HepG2 (cell line): ENCODE results near the gene SUCLG2. TPM values are rescaled to one million over a fixed set of nuclear protein-coding genes. Genes with fewer than 3 reads are reported as not detected.

ENCODE experiments used
- ELF3 ChIP-seq: IDR thresholded peaks from 2 replicates; pipeline ENCODE4 v1.6.1; 2016; ENCODE audit warnings: missing genetic modification reagents, missing compliant biosample characterization
- KIAA2018 ChIP-seq: sonication (generic); formaldehyde crosslinking; IDR thresholded peaks from 2 replicates; pipeline ENCODE4 v1.5.0; 2020; ENCODE audit warnings: mild to moderate bottlenecking, missing genetic modification reagents, borderline replicate concordance
- KLF6 ChIP-seq: IDR thresholded peaks from 2 replicates; pipeline ENCODE4 v1.8.0; 2016; ENCODE audit warnings: missing biosample characterization, missing genetic modification reagents
- MATR3 ChIP-seq: sonication (generic); formaldehyde crosslinking; IDR thresholded peaks from 2 replicates; pipeline ENCODE4 v1.4.0; 2020; ENCODE audit warnings: missing genetic modification reagents
- MYNN ChIP-seq: sonication (generic); formaldehyde crosslinking; IDR thresholded peaks from 2 replicates; pipeline ENCODE4 v1.4.0; 2020; ENCODE audit warnings: mild to moderate bottlenecking, low read depth, missing genetic modification reagents
- SP2 ChIP-seq: sonication (generic); formaldehyde crosslinking; IDR thresholded peaks from 2 replicates; pipeline ENCODE4 v1.5.1; 2020; ENCODE audit warnings: mild to moderate bottlenecking, missing genetic modification reagents
- USF2 ChIP-seq, 2 experiments: sonication (generic) in 1 of 2; formaldehyde crosslinking in 1 of 2; IDR thresholded peaks; 2 replicates each; pipeline versions ENCODE4 v1.5.1 to v1.6.1; 2011 to 2020; ENCODE audit warnings: borderline replicate concordance in 1 of 2, low read depth in 1 of 2, low read length in 1 of 2, mild to moderate bottlenecking in 1 of 2, missing genetic modification reagents in 1 of 2, moderate library complexity in 1 of 2
- ZFP36L1 ChIP-seq: sonication (generic); formaldehyde crosslinking; IDR thresholded peaks from 2 replicates; pipeline ENCODE4 v1.8.0; 2022; ENCODE audit warnings: mild to moderate bottlenecking, missing genetic modification reagents, moderate library complexity
- ZNF18 ChIP-seq: sonication (generic); formaldehyde crosslinking; IDR thresholded peaks from 2 replicates; pipeline ENCODE4 v1.8.0; 2022; ENCODE audit warnings: mild to moderate bottlenecking, missing genetic modification reagents; ENCODE audit not compliant: insufficient replicate concordance
- ZNF530 ChIP-seq: sonication (generic); formaldehyde crosslinking; IDR thresholded peaks from 2 replicates; pipeline ENCODE4 v1.5.0; 2020; ENCODE audit warnings: low read depth, mild to moderate bottlenecking, missing genetic modification reagents
- polyA plus RNA-seq, 8 experiments: library from polyadenylated mRNA; depleted of rRNA in 3 of 8; stranded (reverse) in 7 of 8; unstranded in 1 of 8; fragments of >200 nt; fragmentation: Illumina TruSeq in 4 of 8; extraction: Trizol in 4 of 8; gene quantifications; 2 replicates each; pipeline versions ENCODE4 v1.2.1 to v1.2.3, GENCODE V29; 2011 to 2016; ENCODE audit warnings: low read depth in 4 of 8, missing spikeins in 1 of 8, mixed read lengths in 1 of 8; ENCODE audit not compliant: insufficient read depth in 1 of 8
- total RNA-seq, 5 experiments: library from RNA; depleted of rRNA; stranded (reverse); fragments of >200 nt; fragmentation: Illumina TruSeq; extraction: Trizol; gene quantifications; 2 replicates each; pipeline ENCODE4 v1.2.3, GENCODE V29; 2016; ENCODE audit warnings: low read depth in 1 of 5
- TF ChIP-seq, protein P1 (sequence below): sonication (generic); formaldehyde crosslinking; IDR thresholded peaks from 2 replicates; pipeline ENCODE4 v1.4.0; 2020; ENCODE audit warnings: low read depth, missing genetic modification reagents

The SUCLG2 gene
- total and polyA plus RNA-seq, 2 of the 13 experiments (the other 11 are each of a cell fraction or from before 2014, with no cell fraction given) = 21.4 to 64.9 TPM

- TF ChIP-seq KIAA2018 (CRISPR knock-in tag) (no peak), SP2 (CRISPR knock-in tag) (no peak), MYNN (CRISPR knock-in tag) (no peak), ZNF18 (CRISPR knock-in tag) (no peak), ELF3 (CRISPR knock-in tag) (peak; percentile 78; the same call in 1 of the 2 replicates), MATR3 (no peak), USF2 (IDR thresholded peaks at IDR 0.05; ENCODE audit: low read depth, low read length) (no peak), USF2 (CRISPR knock-in tag; IDR thresholded peaks at IDR 0.05; ENCODE audit: borderline replicate concordance) (peak; percentile 40; the same call in 1 of the 2 replicates), KLF6 (CRISPR knock-in tag) (no peak), ZNF530 (CRISPR knock-in tag) (no peak), ZFP36L1 (CRISPR knock-in tag) (no peak; the same call in 1 of the 2 replicates)
- TF ChIP-seq, protein P1, sequence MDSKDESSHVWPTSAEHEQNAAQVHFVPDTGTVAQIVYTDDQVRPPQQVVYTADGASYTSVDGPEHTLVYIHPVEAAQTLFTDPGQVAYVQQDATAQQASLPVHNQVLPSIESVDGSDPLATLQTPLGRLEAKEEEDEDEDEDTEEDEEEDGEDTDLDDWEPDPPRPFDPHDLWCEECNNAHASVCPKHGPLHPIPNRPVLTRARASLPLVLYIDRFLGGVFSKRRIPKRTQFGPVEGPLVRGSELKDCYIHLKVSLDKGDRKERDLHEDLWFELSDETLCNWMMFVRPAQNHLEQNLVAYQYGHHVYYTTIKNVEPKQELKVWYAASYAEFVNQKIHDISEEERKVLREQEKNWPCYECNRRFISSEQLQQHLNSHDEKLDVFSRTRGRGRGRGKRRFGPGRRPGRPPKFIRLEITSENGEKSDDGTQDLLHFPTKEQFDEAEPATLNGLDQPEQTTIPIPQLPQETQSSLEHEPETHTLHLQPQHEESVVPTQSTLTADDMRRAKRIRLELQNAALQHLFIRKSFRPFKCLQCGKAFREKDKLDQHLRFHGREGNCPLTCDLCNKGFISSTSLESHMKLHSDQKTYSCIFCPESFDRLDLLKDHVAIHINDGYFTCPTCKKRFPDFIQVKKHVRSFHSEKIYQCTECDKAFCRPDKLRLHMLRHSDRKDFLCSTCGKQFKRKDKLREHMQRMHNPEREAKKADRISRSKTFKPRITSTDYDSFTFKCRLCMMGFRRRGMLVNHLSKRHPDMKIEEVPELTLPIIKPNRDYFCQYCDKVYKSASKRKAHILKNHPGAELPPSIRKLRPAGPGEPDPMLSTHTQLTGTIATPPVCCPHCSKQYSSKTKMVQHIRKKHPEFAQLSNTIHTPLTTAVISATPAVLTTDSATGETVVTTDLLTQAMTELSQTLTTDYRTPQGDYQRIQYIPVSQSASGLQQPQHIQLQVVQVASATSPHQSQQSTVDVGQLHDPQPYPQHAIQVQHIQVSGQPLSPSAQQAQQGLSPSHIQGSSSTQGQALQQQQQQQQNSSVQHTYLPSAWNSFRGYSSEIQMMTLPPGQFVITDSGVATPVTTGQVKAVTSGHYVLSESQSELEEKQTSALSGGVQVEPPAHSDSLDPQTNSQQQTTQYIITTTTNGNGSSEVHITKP (CRISPR knock-in tag) = peak; percentile 29; the same call in 1 of the 2 replicates
Observed at GRCh38 chr3:67654099-67654843, at the start of gene SUCLG2 (continued).
